ENCODE data around the gene LRP1.

GRCh38 chr12:57135527-57136326 is 7.4 kb downstream of the LRP1 start:
- TF ChIP-seq EZH2 (IDR thresholded peaks at IDR 0.05; ENCODE audit: borderline replicate concordance) (no peak), CTCF (IDR thresholded peaks at IDR 0.05; ENCODE audit: poor library complexity) (no peak)
